Measurements from ENCODE around the gene TMEM200C. TPM values are rescaled to one million over a fixed set of nuclear protein-coding genes. Genes with fewer than 3 reads are reported as not detected.

The TMEM200C gene
- total and polyA plus RNA-seq, 2 donors (not counting 3 experiments of a cell fraction or from before 2014, with no cell fraction given) = 0.07 TPM; not detected in 1

GRCh38 chr18:5912566-5912965, 17.2 kb upstream of the TMEM200C start:
- H3K36me3 ChIP-seq (ENCODE audit: control insufficient read depth in 2 of 2, extremely low read depth in 1 of 2, insufficient read depth in 2 of 2, low read length in 2 of 2) = no peaks in the 10 kb centered on the region
- no peak overlapping the region for H3K4me2 ChIP-seq (ENCODE audit: insufficient read depth, low read length)
- BruUV-seq (replicated peaks) = no TSS peak
- no peaks in the 10 kb centered on the region for H3K9me1 ChIP-seq (replicated peaks; ENCODE audit: control insufficient read depth, extremely low read depth, insufficient read depth, low read length)
- no peak overlapping the region for H3K9ac ChIP-seq (replicated peaks; ENCODE audit: extremely low read depth, insufficient read depth, low read length)
- no peaks in the 10 kb centered on the region for H3K9me3 ChIP-seq (replicated peaks; ENCODE audit: control insufficient read depth, insufficient read depth, low read length)
- H4K20me1 ChIP-seq (replicated peaks; ENCODE audit: control insufficient read depth, extremely low read depth, insufficient read depth, low read length) = no peaks in the 10 kb centered on the region
- ChIA-PET POLR2A (no interaction called here), CTCF (no interaction called here)
- no peaks in the 10 kb centered on the region for H3K79me2 ChIP-seq (ENCODE audit: control insufficient read depth, insufficient read depth, low read length)
- FAIRE-seq = no peak
- intact Hi-C loops (cut with micrococcal nuclease) (no loop called here), dilution Hi-C loops (cut with MboI; ENCODE audit: extremely low pct_ligation_motif_present, low sequenced_read_pairs) (no loop called here)
- no peak overlapping the region for H3K27ac ChIP-seq (ENCODE audit: insufficient read depth, low read depth, low read length)
- DNase-seq (ENCODE audit: low read depth, low spot score) = no peak
- H2AFZ ChIP-seq (ENCODE audit: low read depth, low read length) = no peak overlapping the region
- H3K4me1 ChIP-seq (ENCODE audit: control insufficient read depth, extremely low read depth, insufficient read depth, low read length) = no peaks in the 10 kb centered on the region
- no peaks in the 10 kb centered on the region for H3K27me3 ChIP-seq (ENCODE audit: control insufficient read depth in 2 of 2, insufficient read depth in 2 of 2, low read length in 2 of 2)
- H3K4me3 ChIP-seq (replicated peaks in 1 of 3; ENCODE audit: insufficient read depth in 1 of 3, low read depth in 1 of 3, low read length in 3 of 3) = no peak overlapping the region
- TF ChIP-seq FOS (IDR thresholded peaks at IDR 0.05; ENCODE audit: borderline replicate concordance, insufficient read depth, low read length) (no peak), MAX (IDR thresholded peaks at IDR 0.05; ENCODE audit: insufficient read depth, insufficient read length) (no peak), GATA2 (IDR thresholded peaks at IDR 0.05; ENCODE audit: insufficient read depth, insufficient read length, low read depth, low read length) (no peak), EZH2 (IDR thresholded peaks at IDR 0.05; ENCODE audit: borderline replicate concordance, low read depth, low read length, severe bottlenecking) (no peak), MYC (IDR thresholded peaks at IDR 0.05; ENCODE audit: low read depth, low read length) (no peak), POLR2A (IDR thresholded peaks at IDR 0.05; ENCODE audit: low read depth, low read length) (no peak), POLR2AphosphoS5 (IDR thresholded peaks at IDR 0.05; ENCODE audit: insufficient read depth, low read depth, low read length) (no peak), JUN (IDR thresholded peaks at IDR 0.05; ENCODE audit: borderline replicate concordance, insufficient read depth, insufficient read length, low read depth) (no peak), CTCF (IDR thresholded peaks at IDR 0.05; ENCODE audit: extremely low read depth in 1 of 2, insufficient read depth in 1 of 2, low read depth in 1 of 2, low read length in 2 of 2) (no peak)
